Panc1 (cell line): ENCODE results near the gene PLCD1.
"Not testable (repeated sequence)": the region's sequence is repeated elsewhere in the genome, so short reads cannot be mapped to it uniquely, and the experiment has no call there.

Experiments
- POLR2AphosphoS5 ChIP-seq: IDR thresholded peaks from 2 replicates; pipeline ENCODE4 v1.6.1; 2012; ENCODE audit warnings: mild to moderate bottlenecking, low read depth, low read length, moderate library complexity
- SIN3A ChIP-seq: IDR thresholded peaks from 2 replicates; pipeline ENCODE4 v1.6.1; 2012; ENCODE audit warnings: low read depth, mild to moderate bottlenecking, low read length, moderate library complexity, borderline replicate concordance; ENCODE audit not compliant: insufficient read depth
- TCF7L2 ChIP-seq: IDR thresholded peaks from 2 replicates; pipeline ENCODE4 v1.6.1; 2011; ENCODE audit warnings: mild to moderate bottlenecking, low read depth, low read length, inconsistent platforms
- TF ChIP-seq, protein P1 (sequence below): fragments of 450-650 bp; IDR thresholded peaks from 2 replicates; pipeline ENCODE4 v1.5.1; 2017; ENCODE audit warnings: mild to moderate bottlenecking
- TF ChIP-seq, protein P2 (sequence below), 2 experiments: IDR thresholded peaks; 2 replicates each; pipeline ENCODE4 v1.6.1; 2011 to 2012; ENCODE audit warnings: low read depth in 2 of 2, control low read depth in 1 of 2, low read length in 1 of 2, mild to moderate bottlenecking in 1 of 2, moderate library complexity in 1 of 2; ENCODE audit not compliant: insufficient read depth in 1 of 2

DNA sequence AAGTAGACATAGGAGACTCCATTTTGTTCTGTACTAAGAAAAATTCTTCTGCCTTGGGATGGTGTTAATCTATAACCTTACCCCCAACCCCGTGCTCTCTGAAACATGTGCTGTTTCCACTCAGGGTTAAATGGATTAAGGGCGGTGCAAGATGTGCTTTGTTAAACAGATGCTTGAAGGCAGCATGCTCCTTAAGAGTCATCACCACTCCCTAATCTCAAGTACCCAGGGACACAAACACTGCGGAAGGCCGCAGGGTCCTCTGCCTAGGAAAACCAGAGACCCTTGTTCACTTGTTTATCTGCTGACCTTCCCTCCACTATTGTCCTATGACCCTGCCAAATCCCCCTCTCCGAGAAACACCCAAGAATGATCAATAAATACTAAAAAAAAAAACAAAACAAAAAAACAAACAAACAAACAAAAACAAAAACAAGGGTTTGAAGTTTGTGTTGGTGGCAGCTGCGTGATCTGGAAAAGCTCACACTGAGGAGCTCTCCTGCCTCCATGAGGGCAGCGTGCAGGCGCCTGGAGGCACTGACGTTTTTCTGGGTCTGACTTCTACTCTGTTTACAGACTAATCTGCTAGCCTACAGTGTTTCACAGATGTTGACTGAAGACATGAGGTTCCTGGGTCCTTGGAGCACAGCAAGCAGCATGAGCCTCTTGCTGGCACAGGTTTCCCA, 24.5 kb upstream of the PLCD1 start:
- TF ChIP-seq, protein P1, sequence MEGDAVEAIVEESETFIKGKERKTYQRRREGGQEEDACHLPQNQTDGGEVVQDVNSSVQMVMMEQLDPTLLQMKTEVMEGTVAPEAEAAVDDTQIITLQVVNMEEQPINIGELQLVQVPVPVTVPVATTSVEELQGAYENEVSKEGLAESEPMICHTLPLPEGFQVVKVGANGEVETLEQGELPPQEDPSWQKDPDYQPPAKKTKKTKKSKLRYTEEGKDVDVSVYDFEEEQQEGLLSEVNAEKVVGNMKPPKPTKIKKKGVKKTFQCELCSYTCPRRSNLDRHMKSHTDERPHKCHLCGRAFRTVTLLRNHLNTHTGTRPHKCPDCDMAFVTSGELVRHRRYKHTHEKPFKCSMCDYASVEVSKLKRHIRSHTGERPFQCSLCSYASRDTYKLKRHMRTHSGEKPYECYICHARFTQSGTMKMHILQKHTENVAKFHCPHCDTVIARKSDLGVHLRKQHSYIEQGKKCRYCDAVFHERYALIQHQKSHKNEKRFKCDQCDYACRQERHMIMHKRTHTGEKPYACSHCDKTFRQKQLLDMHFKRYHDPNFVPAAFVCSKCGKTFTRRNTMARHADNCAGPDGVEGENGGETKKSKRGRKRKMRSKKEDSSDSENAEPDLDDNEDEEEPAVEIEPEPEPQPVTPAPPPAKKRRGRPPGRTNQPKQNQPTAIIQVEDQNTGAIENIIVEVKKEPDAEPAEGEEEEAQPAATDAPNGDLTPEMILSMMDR = not testable (repeated sequence)
- not testable (repeated sequence) for TF ChIP-seq SIN3A, POLR2AphosphoS5, TCF7L2
- TF ChIP-seq, protein P2, sequence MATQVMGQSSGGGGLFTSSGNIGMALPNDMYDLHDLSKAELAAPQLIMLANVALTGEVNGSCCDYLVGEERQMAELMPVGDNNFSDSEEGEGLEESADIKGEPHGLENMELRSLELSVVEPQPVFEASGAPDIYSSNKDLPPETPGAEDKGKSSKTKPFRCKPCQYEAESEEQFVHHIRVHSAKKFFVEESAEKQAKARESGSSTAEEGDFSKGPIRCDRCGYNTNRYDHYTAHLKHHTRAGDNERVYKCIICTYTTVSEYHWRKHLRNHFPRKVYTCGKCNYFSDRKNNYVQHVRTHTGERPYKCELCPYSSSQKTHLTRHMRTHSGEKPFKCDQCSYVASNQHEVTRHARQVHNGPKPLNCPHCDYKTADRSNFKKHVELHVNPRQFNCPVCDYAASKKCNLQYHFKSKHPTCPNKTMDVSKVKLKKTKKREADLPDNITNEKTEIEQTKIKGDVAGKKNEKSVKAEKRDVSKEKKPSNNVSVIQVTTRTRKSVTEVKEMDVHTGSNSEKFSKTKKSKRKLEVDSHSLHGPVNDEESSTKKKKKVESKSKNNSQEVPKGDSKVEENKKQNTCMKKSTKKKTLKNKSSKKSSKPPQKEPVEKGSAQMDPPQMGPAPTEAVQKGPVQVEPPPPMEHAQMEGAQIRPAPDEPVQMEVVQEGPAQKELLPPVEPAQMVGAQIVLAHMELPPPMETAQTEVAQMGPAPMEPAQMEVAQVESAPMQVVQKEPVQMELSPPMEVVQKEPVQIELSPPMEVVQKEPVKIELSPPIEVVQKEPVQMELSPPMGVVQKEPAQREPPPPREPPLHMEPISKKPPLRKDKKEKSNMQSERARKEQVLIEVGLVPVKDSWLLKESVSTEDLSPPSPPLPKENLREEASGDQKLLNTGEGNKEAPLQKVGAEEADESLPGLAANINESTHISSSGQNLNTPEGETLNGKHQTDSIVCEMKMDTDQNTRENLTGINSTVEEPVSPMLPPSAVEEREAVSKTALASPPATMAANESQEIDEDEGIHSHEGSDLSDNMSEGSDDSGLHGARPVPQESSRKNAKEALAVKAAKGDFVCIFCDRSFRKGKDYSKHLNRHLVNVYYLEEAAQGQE (IDR thresholded peaks at IDR 0.05; ENCODE audit: insufficient read depth in 1 of 2, low read depth in 2 of 2, low read length in 1 of 2) = not testable (repeated sequence)
